Measurements from ENCODE around the gene AK9.

AK9 gene

DNA sequence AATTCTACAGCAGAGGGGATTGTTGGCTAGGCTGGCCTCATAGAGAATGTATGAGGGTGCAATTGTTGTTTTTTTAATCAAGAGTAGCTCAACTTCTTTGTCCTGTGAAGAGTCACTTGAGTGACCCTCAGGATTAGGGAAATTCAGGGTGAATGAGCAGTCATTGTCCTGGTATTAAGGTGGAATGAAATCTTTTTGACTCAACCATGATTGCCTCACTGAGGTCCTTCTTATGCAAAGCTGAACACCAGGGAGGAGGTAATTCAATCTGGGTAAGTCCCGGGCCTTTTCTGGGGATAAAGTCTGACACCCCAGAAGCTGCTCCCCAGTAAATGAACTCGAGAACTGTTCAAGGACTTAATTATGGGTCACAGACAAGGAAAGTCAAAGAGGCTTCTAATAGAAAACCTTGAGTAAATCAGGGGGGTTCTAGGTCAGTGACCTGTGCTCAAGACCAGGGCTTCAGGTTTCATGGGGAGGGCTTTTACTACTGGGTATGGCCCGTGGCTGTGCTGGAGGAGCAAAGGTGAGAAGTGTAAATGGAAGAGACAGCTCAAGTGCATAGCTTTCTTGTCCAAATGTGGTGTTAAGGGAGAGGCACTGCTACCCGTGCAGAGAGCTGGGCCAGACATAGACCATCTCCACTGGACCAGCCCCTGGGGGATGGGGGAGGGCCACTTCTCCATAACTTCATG is 182.7 kb downstream of the AK9 start:
- no peak for DNase-seq

- DNase-seq: no peak
Observed at GRCh38 chr6:109507490-109508072, 183.4 kb downstream of the AK9 start.

GRCh38 chr6:109506841-109507240 is 184.2 kb downstream of the AK9 start:
- DNase-seq: no peak

GRCh38 chr6:109506314-109506713 is 184.7 kb downstream of the AK9 start:
- DNase-seq: no peak

GRCh38 chr6:109503327-109504224 is 187.4 kb downstream of the AK9 start:
- DNase-seq: no peak

DNA sequence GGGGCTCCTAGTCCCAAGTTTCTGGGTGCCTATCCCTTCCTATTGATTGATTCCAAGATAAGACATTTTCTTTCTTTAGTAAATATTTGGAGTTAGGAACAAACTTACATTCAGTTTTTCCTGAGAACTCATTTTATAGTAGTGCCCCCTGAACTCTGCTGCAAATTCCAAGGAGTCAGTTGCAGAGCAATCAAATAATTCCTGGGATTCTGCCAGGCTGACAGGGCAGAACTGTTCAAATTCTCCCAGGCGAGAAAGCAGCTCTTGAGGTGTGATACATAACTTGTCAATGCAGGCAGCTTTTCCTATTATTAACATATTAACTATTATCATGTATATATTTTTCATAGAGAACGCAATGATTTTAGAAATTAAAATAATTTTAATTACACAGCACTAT is 192.1 kb downstream of the AK9 start:
- DNase-seq: no peak

- no peak for DNase-seq
Observed at GRCh38 chr6:109498052-109498451, 192.9 kb downstream of the AK9 start.

DNA sequence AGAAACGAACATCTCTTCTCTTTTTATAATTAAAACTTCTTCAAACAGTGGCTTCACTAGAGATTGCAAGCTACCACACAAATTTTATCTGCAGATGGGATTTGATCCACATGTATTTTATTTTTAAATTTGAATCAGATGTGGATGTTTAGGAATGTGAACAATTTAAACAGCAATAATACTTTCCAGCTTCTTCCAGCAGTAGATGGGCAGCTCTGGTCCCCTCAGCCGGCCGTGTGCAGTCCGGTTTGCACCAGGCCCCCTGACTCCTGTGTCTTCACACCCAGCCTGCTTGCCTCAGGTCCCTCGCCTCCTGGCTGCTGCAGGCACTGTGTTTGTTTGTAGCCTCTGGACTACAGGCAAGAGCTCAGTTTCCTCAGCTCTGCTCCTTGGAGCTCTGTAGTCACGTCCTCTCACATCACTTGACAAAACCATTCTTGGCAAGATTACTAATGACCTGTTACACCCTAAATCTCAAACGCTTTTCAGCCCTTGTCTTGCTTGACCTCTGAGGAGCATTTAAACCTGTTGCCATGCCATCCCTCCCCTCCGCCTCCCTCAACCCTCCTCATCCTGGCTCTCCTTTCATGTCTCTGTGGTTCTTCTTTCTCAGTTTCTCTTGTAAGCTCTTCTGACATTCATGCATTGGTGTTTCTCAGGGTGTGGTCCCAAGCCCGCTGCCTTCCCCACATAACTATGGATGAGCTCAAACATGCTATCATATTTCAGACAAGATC is 194.8 kb downstream of the AK9 start:
- no peak for DNase-seq

DNA sequence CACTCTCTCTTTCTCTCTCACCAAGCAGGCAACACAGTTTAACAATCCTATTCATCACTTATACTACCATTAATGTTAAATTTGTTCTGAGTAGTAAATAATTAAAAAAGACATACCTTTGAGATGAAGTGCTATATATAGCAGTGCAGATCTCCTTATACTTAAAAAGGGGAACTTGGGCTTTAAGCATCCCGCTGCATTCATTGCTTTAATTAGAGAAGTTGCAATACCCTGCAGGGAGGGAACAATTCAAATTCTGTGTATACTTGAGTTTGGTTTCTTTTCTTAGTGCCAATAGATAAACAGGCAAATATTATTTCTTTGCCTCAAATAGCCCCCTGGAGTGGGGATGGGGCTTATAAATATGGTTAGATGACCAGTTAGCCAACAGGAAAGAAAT is 197.1 kb downstream of the AK9 start:
- no peak for DNase-seq

DNA sequence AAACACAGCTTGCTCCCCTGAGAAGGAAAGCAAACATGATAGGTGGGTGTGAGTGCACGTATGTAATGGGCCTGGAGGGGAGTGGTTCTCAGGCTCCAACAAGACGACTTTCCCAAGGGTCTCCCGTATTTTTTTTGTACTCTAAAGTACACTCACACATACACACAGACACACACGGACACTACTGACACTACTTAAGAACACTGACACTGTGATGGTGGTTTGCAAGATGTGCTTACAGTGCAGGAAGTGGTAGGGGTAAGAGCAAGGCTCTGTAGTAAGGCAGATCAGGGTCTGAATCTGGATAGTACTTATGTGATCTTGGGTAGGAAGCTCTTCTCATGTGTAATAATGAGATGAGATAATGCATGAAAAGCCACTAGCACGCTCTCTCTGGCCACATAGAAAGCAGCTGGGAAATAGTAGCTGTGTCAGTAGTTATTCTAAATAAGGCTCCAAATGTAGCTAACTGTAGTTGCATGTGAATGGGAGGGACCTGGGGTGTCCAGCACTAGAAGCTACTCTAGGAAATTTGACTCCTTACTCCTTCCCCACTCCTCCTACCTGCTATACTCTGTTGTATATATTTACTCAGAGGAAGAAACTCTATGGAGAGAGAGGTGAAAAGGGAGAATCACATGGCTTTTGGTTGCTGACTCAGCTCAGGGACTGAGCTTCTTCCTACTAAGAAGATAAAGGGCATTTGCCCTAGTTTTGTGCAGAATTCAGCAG is 199.6 kb downstream of the AK9 start:
- DNase-seq: no peak

GRCh38 chr6:109490713-109491112 is 200.3 kb downstream of the AK9 start:
- DNase-seq: no peak

DNA sequence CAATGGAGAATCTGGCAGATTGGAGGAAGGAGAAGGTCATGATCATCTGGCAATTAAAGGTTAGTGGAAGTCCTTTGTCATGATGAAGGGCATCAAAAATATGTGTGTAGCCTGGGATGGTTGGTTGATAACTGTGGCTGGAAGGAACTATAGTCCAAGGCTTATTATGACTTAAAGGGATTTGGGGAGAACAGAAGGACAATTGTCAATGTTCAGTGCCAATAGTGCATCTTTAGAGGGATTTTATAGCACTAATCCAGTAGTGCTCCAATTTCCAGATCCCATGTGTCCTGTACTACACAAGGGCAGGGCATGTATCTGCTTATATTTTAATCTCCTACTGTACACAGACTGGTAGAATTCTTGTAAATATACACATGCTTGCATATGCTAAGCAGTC is 203.0 kb downstream of the AK9 start:
- DNase-seq: no peak

- no peak for DNase-seq
Observed at GRCh38 chr6:109486068-109486467, 204.9 kb downstream of the AK9 start.

- DNase-seq: no peak
Observed at GRCh38 chr6:109485266-109485935, 205.6 kb downstream of the AK9 start.

GRCh38 chr6:109484122-109484521 is 206.9 kb downstream of the AK9 start:
- DNase-seq: no peak

GRCh38 chr6:109483735-109484057 is 207.3 kb downstream of the AK9 start:
- no peak for DNase-seq

DNA sequence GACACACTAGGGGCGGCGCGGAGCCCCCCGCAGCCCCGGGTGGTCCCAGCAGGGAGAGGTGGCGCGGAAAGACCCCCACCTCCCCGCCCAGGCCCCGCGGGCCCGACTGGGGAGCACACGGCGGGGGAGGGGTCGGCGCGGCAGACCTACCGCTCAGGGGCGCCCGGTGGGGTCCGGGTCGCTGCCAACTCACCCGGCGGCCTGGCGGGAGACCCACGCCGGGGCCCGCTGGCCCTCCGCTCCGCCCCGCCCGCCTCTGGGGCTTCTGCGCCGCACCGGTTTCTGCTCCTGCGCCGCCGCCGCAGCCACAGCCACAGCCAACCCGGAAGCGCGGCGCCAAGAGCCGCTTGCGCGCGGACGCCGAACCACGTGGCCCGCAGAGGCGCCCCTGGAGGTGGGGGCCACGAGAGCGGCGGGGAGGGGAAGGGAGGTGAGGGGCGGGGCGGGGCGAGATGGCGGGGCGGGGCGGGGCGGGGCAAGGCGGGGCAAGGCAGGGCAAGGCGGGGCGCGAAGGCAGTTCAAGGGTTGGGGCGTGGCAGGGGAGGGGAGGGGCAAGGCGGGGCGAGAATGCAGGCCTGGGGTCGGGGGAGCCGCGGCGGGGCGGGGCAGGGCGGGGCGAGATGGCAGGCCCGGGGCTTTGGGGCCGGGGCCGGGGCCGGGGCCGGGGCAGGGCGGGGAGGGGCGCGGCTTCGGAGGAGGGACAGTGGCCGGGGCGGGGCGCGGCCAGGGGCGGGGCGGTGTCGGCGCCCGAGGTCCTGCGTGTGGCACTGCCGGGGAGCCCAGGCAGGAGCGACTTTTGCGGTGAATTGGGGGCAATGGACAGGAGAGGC is 207.9 kb downstream of the AK9 start, which contains the start of gene ZBTB24:
Gene ZBTB24 (minus strand): TSS at position 315 of the 830 bp plus-strand sequence. CDS start 1,193 bp downstream, outside the sequence.
- peak; percentile 87 for DNase-seq

DNA sequence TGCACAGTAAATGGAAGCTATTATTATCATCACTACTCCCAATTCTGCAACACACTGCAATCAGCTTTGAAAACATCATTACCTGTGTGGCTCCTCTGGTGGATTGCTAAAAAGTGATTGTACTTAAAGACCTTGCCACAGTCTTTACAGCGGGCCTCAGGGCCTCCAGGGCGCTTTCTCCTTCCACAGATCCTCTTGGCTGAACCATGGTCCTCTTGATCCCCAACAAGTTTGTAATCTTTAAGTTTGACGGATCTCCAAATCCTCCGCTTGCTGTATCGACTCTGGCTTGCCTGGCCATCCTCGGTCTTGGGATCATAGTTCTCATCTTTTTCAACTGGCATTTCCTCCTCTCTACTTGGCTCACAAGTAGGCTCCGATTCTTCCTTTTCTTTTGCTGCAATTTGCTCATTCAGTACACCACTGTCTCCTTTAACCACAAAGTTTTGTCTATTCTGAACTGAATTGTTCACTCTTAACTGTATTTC is 210.0 kb downstream of the AK9 start:
- no peak for DNase-seq

DNA sequence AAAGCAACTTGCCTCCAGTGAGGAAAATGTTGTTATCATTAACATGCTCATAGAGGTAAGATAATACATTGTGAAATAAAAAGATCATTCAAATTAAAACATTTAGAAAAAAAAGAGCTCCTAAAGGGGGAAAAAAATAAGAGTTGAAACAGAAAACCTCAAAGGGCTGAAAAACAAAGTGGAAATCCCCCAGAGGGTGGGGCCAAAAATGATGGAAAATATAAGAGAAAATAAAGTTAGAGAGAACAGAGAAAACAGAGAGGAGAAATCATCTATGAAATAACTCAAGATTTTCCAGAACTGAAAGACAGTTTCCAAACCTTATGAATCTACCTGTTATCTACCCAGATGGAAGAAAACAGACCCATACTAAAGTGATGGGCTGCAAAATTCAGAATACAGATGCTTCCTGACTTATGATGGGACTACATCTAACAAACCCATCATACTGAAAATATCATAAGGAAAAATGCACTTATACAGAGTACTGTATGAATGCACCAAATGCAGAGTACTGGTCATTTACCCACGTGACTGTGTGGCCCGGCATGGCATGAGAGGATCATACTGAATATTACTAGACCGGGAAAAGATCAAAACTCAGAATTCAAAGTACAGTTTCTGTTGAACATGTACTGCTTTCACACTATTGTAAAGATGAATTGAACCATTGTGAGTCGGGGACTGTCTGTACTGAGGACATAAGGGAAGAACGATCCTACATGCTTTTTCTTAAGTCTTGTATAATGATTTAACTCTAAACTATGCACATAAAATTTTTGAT is 212.0 kb downstream of the AK9 start:
- no peak for DNase-seq

GRCh38 chr6:109478222-109478805 is 212.7 kb downstream of the AK9 start:
- no peak for DNase-seq

All from DMS79 (cell line).